Progenitor cell of endocrine pancreas (in vitro differentiated cells): ENCODE results near the gene TMC1. TPM values are rescaled to one million over a fixed set of nuclear protein-coding genes. Genes with fewer than 3 reads are reported as not detected.

Experiments
- DNase-seq: peaks from one replicate; pipeline ENCODE4 v3.0.0; 2021; ENCODE audit warnings: low spot score; ENCODE audit not compliant: unreplicated experiment
- H3K27ac Mint-ChIP-seq: 2 replicates; pipeline ENCODE4 v1.8.0; 2021; ENCODE audit warnings: mild to moderate bottlenecking, moderate library complexity, mixed read lengths
- H3K27me3 Mint-ChIP-seq: 2 replicates; pipeline ENCODE4 v1.8.0; 2021; ENCODE audit warnings: mixed read lengths
- H3K36me3 Mint-ChIP-seq: 2 replicates; pipeline ENCODE4 v1.8.0; 2022; ENCODE audit warnings: mixed read lengths; ENCODE audit not compliant: insufficient read depth
- H3K4me1 Mint-ChIP-seq: 2 replicates; pipeline ENCODE4 v1.8.0; 2021; ENCODE audit warnings: low read depth, mixed read lengths
- H3K4me3 Mint-ChIP-seq: 2 replicates; pipeline ENCODE4 v1.8.0; 2021; ENCODE audit warnings: low read depth, mild to moderate bottlenecking, moderate library complexity, mixed read lengths
- H3K9me3 Mint-ChIP-seq: 2 replicates; pipeline ENCODE4 v1.8.0; 2021; ENCODE audit warnings: low read depth, mixed read lengths
- CTCF ChIP-seq: fragments of 200-600 bp; sonication (generic); IDR thresholded peaks from one replicate; pipeline ENCODE4 v1.5.0; 2021; ENCODE audit warnings: antibody characterized with exemption, mild to moderate bottlenecking; ENCODE audit not compliant: unreplicated experiment
- total RNA-seq: library from RNA; stranded (reverse); gene quantifications from 2 replicates; pipeline ENCODE4 v1.2.1, GENCODE V29; 2021

TMC1 gene
- total RNA-seq, 1 donor from 2014 or later = not detected

GRCh38 chr9:72685911-72686310 is 164.5 kb downstream of the TMC1 start:
- H3K36me3 Mint-ChIP-seq = no peaks in the 10 kb centered on the region
- peaks cover 10% of the 10 kb centered on the region for H3K9me3 Mint-ChIP-seq
- H3K4me1 Mint-ChIP-seq = no peaks in the 10 kb centered on the region
- H3K4me3 Mint-ChIP-seq = no peak overlapping the region
- no peak for DNase-seq
- TF ChIP-seq CTCF = no peak
- no peaks in the 10 kb centered on the region for H3K27me3 Mint-ChIP-seq
- no peak overlapping the region for H3K27ac Mint-ChIP-seq

GRCh38 chr9:72687331-72687730 is 165.9 kb downstream of the TMC1 start:
- H3K4me3 Mint-ChIP-seq = no peak overlapping the region
- peaks cover 15% of the 10 kb centered on the region for H3K9me3 Mint-ChIP-seq
- H3K27ac Mint-ChIP-seq = no peak overlapping the region
- no peak for DNase-seq
- no peaks in the 10 kb centered on the region for H3K36me3 Mint-ChIP-seq
- H3K27me3 Mint-ChIP-seq = no peaks in the 10 kb centered on the region
- no peak for TF ChIP-seq CTCF
- no peaks in the 10 kb centered on the region for H3K4me1 Mint-ChIP-seq

- H3K27ac Mint-ChIP-seq = no peak overlapping the region
- peaks cover 15% of the 10 kb centered on the region for H3K9me3 Mint-ChIP-seq
- no peak for DNase-seq
- peaks cover 2% of the 10 kb centered on the region for H3K27me3 Mint-ChIP-seq
- no peaks in the 10 kb centered on the region for H3K36me3 Mint-ChIP-seq
- H3K4me3 Mint-ChIP-seq = no peak overlapping the region
- no peak for TF ChIP-seq CTCF
- no peaks in the 10 kb centered on the region for H3K4me1 Mint-ChIP-seq
Observed at GRCh38 chr9:72691671-72692070, 170.3 kb downstream of the TMC1 start.

- peaks cover 2% of the 10 kb centered on the region for H3K27me3 Mint-ChIP-seq
- H3K36me3 Mint-ChIP-seq = no peaks in the 10 kb centered on the region
- no peak overlapping the region for H3K4me3 Mint-ChIP-seq
- H3K9me3 Mint-ChIP-seq = peaks cover 11% of the 10 kb centered on the region
- no peak overlapping the region for H3K27ac Mint-ChIP-seq
- DNase-seq = no peak
- H3K4me1 Mint-ChIP-seq = no peaks in the 10 kb centered on the region
- no peak for TF ChIP-seq CTCF
Observed at GRCh38 chr9:72695365-72695764, 174.0 kb downstream of the TMC1 start.

GRCh38 chr9:72696511-72696910 is 175.1 kb downstream of the TMC1 start:
- DNase-seq = no peak
- Mint-ChIP-seq H3K27me3 (peaks cover 2% of the 10 kb centered on the region), H3K4me3 (no peak overlapping the region), H3K4me1 (no peaks in the 10 kb centered on the region), H3K27ac (no peak overlapping the region), H3K9me3 (peaks cover under 1% of the 10 kb centered on the region), H3K36me3 (no peaks in the 10 kb centered on the region)
- no peak for TF ChIP-seq CTCF
